Measurements from ENCODE around the gene NEGR1.

The NEGR1 gene

GRCh38 chr1:71649608-71650007 is 632.7 kb downstream of the NEGR1 start:
- DNase-seq, result no peak
- no peak for TF ChIP-seq CTCF (IDR thresholded peaks at IDR 0.05; ENCODE audit: low read depth, low read length)
- Histone ChIP-seq H3K9me3 (ENCODE audit: severe bottlenecking) (no peaks in the 10 kb centered on the region), H3K4me3 (ENCODE audit: low read depth, low read length) (no peak overlapping the region), H3K27me3 (ENCODE audit: insufficient read depth, low read depth, severe bottlenecking) (no peaks in the 10 kb centered on the region), H3K27ac (no peak overlapping the region), H3K36me3 (no peaks in the 10 kb centered on the region)

- Histone ChIP-seq H3K27me3 (ENCODE audit: insufficient read depth, low read depth, severe bottlenecking) (no peaks in the 10 kb centered on the region), H3K36me3 (no peaks in the 10 kb centered on the region), H3K27ac (no peak overlapping the region), H3K4me3 (ENCODE audit: low read depth, low read length) (no peak overlapping the region), H3K9me3 (ENCODE audit: severe bottlenecking) (no peaks in the 10 kb centered on the region)
- TF ChIP-seq CTCF (IDR thresholded peaks at IDR 0.05; ENCODE audit: low read depth, low read length), result no peak
- DNase-seq, result no peak
Observed at GRCh38 chr1:71647513-71648300, 634.6 kb downstream of the NEGR1 start.

GRCh38 chr1:71645015-71645414 is 637.3 kb downstream of the NEGR1 start:
- no peaks in the 10 kb centered on the region for H3K36me3 ChIP-seq
- H3K27ac ChIP-seq, result no peak overlapping the region
- no peak for DNase-seq
- no peaks in the 10 kb centered on the region for H3K9me3 ChIP-seq (ENCODE audit: severe bottlenecking)
- H3K4me3 ChIP-seq (ENCODE audit: low read depth, low read length), result no peak overlapping the region
- no peak for TF ChIP-seq CTCF (IDR thresholded peaks at IDR 0.05; ENCODE audit: low read depth, low read length)
- H3K27me3 ChIP-seq (ENCODE audit: insufficient read depth, low read depth, severe bottlenecking), result no peaks in the 10 kb centered on the region

- Histone ChIP-seq H3K36me3 (no peaks in the 10 kb centered on the region), H3K9me3 (ENCODE audit: severe bottlenecking) (no peaks in the 10 kb centered on the region), H3K4me3 (ENCODE audit: low read depth, low read length) (no peak overlapping the region), H3K27me3 (ENCODE audit: insufficient read depth, low read depth, severe bottlenecking) (no peaks in the 10 kb centered on the region), H3K27ac (no peak overlapping the region)
- DNase-seq, result no peak
- TF ChIP-seq CTCF (IDR thresholded peaks at IDR 0.05; ENCODE audit: low read depth, low read length), result no peak
Observed at GRCh38 chr1:71641903-71642302, 640.4 kb downstream of the NEGR1 start.

GRCh38 chr1:71640998-71641397 is 641.3 kb downstream of the NEGR1 start:
- no peak for DNase-seq
- Histone ChIP-seq H3K9me3 (ENCODE audit: severe bottlenecking) (no peaks in the 10 kb centered on the region), H3K27ac (no peak overlapping the region), H3K4me3 (ENCODE audit: low read depth, low read length) (no peak overlapping the region), H3K27me3 (ENCODE audit: insufficient read depth, low read depth, severe bottlenecking) (no peaks in the 10 kb centered on the region), H3K36me3 (no peaks in the 10 kb centered on the region)
- TF ChIP-seq CTCF (IDR thresholded peaks at IDR 0.05; ENCODE audit: low read depth, low read length), result no peak

- Histone ChIP-seq H3K27ac (no peak overlapping the region), H3K36me3 (no peaks in the 10 kb centered on the region), H3K9me3 (ENCODE audit: severe bottlenecking) (no peaks in the 10 kb centered on the region), H3K4me3 (ENCODE audit: low read depth, low read length) (no peak overlapping the region), H3K27me3 (ENCODE audit: insufficient read depth, low read depth, severe bottlenecking) (no peaks in the 10 kb centered on the region)
- DNase-seq, result no peak
- no peak for TF ChIP-seq CTCF (IDR thresholded peaks at IDR 0.05; ENCODE audit: low read depth, low read length)
Observed at GRCh38 chr1:71640116-71640515, 642.2 kb downstream of the NEGR1 start.

Measured in WERI-Rb-1 (cell line).